Heart left ventricle (tissue), 13 donors: ENCODE measurements around the gene TNFAIP8L3.

Experiments
- POLR2A ChIP-seq, 2 donors: fragments of 450-650 bp; IDR thresholded peaks; one replicate each; pipeline ENCODE4 v1.6.1; 2017; ENCODE audit warnings: antibody characterized with exemption in 2 of 2, mild to moderate bottlenecking in 2 of 2, moderate library complexity in 2 of 2
- TF ChIP-seq, protein P1 (sequence below), 12 donors: fragments of 200-600 bp; sonication (generic) in 4 of 12; IDR thresholded peaks; one replicate each; pipeline versions ENCODE4 v1.5.0 to v1.8.0; 2018 to 2022; ENCODE audit warnings: antibody characterized with exemption in 12 of 12, mild to moderate bottlenecking in 5 of 12
- donor health status: ischemic (EF 13 %, LVEDD 7.1; RV severe dilation, severe dysfunction).
- donor health status: DM: no; HTN: yes; CAD: no.
- donor health status: DM: no; HTN: no; CAD: no.
- donor health status: ischemic (EF 25% LVEDD 6.9; RV normal size, moderate dysfunction).
- donor health status: ischemic (EF 25% LVEDD 5.7; RV mildly dilated, moderate dysfunction).
- donor health status: ischemic (EF 35%, LVEDD 5.7; RV mildly dilated, moderate dysfunction).
- donor health status: nonischemic (EF 11% LVEDD 7.7; RV severe dilation, severe dysfunction).
- donor health status: DM: yes; HTN: yes; CAD: no.
- donor health status: PGD.
- donor health status: ischemic (EF 29% LVEDD 5.4; RV normal size, mild dysfunction).
- donor health status: nonischemic (EF 23%, LVEDD 6.1; RV moderate dilation, normal function).

DNA sequence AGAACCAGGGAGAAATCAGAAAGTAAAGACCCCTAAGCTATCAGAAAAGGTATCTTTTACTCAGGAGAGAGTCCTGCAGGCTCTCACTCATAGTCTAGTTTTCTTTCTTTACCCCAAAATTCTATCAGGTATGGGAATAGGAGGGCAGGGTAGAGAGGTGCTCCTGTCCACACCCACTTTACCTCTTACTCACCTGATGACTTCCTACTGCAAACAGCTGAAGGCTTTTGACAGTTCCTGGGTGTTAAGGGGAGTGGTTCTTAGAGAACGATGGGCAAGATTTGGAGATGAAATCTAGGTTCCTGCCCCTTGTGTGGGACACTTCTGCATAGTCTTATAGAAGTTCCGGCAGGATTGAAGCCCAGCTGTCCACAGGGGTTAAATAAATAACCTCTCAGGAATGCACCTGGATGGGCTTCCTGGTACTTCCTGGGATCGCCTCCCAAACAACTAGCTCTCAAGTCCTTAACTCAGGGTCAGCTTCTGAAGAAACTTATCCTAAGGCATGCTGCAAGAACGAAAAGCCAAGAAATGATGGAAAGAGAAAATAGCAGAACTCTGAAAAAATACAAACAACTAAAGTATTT is 10.8 kb upstream of the TNFAIP8L3 start:
- TF ChIP-seq, protein P1, sequence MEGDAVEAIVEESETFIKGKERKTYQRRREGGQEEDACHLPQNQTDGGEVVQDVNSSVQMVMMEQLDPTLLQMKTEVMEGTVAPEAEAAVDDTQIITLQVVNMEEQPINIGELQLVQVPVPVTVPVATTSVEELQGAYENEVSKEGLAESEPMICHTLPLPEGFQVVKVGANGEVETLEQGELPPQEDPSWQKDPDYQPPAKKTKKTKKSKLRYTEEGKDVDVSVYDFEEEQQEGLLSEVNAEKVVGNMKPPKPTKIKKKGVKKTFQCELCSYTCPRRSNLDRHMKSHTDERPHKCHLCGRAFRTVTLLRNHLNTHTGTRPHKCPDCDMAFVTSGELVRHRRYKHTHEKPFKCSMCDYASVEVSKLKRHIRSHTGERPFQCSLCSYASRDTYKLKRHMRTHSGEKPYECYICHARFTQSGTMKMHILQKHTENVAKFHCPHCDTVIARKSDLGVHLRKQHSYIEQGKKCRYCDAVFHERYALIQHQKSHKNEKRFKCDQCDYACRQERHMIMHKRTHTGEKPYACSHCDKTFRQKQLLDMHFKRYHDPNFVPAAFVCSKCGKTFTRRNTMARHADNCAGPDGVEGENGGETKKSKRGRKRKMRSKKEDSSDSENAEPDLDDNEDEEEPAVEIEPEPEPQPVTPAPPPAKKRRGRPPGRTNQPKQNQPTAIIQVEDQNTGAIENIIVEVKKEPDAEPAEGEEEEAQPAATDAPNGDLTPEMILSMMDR (IDR thresholded peaks at IDR 0.05), result no peak
- TF ChIP-seq POLR2A (IDR thresholded peaks at IDR 0.05), result no peak
